ENCODE results near the gene WDPCP. TPM values are rescaled to one million over a fixed set of nuclear protein-coding genes. Genes with fewer than 3 reads are reported as not detected.

Gene WDPCP
- total and polyA plus RNA-seq, 2 experiments from 2014 or later = 8.8 to 20.4 TPM

DNA sequence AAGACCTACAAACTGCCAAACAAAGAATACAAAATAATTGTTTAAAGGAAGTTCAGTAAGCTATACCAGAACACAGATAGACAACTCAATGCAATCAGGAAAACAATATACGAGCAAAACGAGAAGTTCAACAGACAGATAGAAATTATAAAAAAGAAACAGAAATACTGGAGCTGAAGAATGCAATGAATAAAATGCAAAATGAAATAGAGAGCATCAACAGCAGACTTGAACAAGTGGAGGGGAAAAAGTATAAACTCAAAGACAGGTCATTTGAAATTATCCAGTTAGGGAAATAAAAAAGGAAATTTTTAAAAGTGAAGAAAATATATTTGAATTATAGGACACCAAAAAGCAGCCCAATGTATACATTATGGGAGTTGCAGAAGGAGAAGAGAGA is 44.1 kb upstream of the WDPCP start:
- Histone ChIP-seq H3K4me2 (no peak overlapping the region), H3F3A (replicated peaks; ENCODE audit: low read depth) (no peaks in the 10 kb centered on the region), H3K4me1 (ENCODE audit: insufficient read depth) (no peaks in the 10 kb centered on the region), H3K79me2 (replicated peaks; ENCODE audit: insufficient read depth) (no peaks in the 10 kb centered on the region), H3K27me3 (ENCODE audit: insufficient read depth) (no peaks in the 10 kb centered on the region), H4K20me1 (replicated peaks; ENCODE audit: insufficient read depth) (no peaks in the 10 kb centered on the region), H2AFZ (no peak overlapping the region), H3K27ac (ENCODE audit: low read depth) (no peak overlapping the region), H3K36me3 (ENCODE audit: insufficient read depth) (0 out of 2 replicates have a peak, but pooled peaks cover 6% of the 10 kb centered on the region), H3K9me2 (ENCODE audit: insufficient read depth) (no peaks in the 10 kb centered on the region), H3K4me3 (no peak overlapping the region)
- peaks cover 3% of the 10 kb centered on the region for H3K27me3 Mint-ChIP-seq (ENCODE audit: insufficient read depth, low read depth, poor library complexity)
- H3K9me3 Mint-ChIP-seq = peaks cover 37% of the 10 kb centered on the region
- ATAC-seq (no peak), DNase-seq (ENCODE audit: low spot score) (no peak)
- peaks cover 26% of the 10 kb centered on the region for H3K36me3 Mint-ChIP-seq (ENCODE audit: low read depth)
- H3K27ac Mint-ChIP-seq = no peak overlapping the region
- no peaks in the 10 kb centered on the region for H3K4me1 Mint-ChIP-seq
- H3K4me3 Mint-ChIP-seq = no peak overlapping the region
- TF ChIP-seq EZH2phosphoT487 (IDR thresholded peaks at IDR 0.05; ENCODE audit: unreplicated experiment) (no peak), ZNF114 (CRISPR knock-in tag; IDR thresholded peaks at IDR 0.05) (no peak), STAT1 (IDR thresholded peaks at IDR 0.05; ENCODE audit: unreplicated experiment) (no peak), JUNB (IDR thresholded peaks at IDR 0.05; ENCODE audit: unreplicated experiment) (no peak), NANOG (IDR thresholded peaks at IDR 0.05; ENCODE audit: borderline replicate concordance) (no peak), CREB1 (CRISPR knock-in tag; IDR thresholded peaks at IDR 0.05; ENCODE audit: low read depth) (no peak), ZNF331 (CRISPR knock-in tag; IDR thresholded peaks at IDR 0.05; ENCODE audit: low read depth) (no peak), POLR2AphosphoS5 (IDR thresholded peaks at IDR 0.05; ENCODE audit: low read depth) (no peak), EZH2 (IDR thresholded peaks at IDR 0.05; ENCODE audit: low read depth, unreplicated experiment) (no peak)
- TF ChIP-seq, protein P1, sequence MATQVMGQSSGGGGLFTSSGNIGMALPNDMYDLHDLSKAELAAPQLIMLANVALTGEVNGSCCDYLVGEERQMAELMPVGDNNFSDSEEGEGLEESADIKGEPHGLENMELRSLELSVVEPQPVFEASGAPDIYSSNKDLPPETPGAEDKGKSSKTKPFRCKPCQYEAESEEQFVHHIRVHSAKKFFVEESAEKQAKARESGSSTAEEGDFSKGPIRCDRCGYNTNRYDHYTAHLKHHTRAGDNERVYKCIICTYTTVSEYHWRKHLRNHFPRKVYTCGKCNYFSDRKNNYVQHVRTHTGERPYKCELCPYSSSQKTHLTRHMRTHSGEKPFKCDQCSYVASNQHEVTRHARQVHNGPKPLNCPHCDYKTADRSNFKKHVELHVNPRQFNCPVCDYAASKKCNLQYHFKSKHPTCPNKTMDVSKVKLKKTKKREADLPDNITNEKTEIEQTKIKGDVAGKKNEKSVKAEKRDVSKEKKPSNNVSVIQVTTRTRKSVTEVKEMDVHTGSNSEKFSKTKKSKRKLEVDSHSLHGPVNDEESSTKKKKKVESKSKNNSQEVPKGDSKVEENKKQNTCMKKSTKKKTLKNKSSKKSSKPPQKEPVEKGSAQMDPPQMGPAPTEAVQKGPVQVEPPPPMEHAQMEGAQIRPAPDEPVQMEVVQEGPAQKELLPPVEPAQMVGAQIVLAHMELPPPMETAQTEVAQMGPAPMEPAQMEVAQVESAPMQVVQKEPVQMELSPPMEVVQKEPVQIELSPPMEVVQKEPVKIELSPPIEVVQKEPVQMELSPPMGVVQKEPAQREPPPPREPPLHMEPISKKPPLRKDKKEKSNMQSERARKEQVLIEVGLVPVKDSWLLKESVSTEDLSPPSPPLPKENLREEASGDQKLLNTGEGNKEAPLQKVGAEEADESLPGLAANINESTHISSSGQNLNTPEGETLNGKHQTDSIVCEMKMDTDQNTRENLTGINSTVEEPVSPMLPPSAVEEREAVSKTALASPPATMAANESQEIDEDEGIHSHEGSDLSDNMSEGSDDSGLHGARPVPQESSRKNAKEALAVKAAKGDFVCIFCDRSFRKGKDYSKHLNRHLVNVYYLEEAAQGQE (IDR thresholded peaks at IDR 0.05; ENCODE audit: unreplicated experiment) = no peak
- TF ChIP-seq, protein P2, sequence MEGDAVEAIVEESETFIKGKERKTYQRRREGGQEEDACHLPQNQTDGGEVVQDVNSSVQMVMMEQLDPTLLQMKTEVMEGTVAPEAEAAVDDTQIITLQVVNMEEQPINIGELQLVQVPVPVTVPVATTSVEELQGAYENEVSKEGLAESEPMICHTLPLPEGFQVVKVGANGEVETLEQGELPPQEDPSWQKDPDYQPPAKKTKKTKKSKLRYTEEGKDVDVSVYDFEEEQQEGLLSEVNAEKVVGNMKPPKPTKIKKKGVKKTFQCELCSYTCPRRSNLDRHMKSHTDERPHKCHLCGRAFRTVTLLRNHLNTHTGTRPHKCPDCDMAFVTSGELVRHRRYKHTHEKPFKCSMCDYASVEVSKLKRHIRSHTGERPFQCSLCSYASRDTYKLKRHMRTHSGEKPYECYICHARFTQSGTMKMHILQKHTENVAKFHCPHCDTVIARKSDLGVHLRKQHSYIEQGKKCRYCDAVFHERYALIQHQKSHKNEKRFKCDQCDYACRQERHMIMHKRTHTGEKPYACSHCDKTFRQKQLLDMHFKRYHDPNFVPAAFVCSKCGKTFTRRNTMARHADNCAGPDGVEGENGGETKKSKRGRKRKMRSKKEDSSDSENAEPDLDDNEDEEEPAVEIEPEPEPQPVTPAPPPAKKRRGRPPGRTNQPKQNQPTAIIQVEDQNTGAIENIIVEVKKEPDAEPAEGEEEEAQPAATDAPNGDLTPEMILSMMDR (conservative IDR thresholded peaks at IDR 0.05; ENCODE audit: low read depth in 2 of 2) = no peak
- TF ChIP-seq, protein P3, sequence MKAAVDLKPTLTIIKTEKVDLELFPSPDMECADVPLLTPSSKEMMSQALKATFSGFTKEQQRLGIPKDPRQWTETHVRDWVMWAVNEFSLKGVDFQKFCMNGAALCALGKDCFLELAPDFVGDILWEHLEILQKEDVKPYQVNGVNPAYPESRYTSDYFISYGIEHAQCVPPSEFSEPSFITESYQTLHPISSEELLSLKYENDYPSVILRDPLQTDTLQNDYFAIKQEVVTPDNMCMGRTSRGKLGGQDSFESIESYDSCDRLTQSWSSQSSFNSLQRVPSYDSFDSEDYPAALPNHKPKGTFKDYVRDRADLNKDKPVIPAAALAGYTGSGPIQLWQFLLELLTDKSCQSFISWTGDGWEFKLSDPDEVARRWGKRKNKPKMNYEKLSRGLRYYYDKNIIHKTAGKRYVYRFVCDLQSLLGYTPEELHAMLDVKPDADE (IDR thresholded peaks at IDR 0.05) = no peak
- TF ChIP-seq, protein P4, sequence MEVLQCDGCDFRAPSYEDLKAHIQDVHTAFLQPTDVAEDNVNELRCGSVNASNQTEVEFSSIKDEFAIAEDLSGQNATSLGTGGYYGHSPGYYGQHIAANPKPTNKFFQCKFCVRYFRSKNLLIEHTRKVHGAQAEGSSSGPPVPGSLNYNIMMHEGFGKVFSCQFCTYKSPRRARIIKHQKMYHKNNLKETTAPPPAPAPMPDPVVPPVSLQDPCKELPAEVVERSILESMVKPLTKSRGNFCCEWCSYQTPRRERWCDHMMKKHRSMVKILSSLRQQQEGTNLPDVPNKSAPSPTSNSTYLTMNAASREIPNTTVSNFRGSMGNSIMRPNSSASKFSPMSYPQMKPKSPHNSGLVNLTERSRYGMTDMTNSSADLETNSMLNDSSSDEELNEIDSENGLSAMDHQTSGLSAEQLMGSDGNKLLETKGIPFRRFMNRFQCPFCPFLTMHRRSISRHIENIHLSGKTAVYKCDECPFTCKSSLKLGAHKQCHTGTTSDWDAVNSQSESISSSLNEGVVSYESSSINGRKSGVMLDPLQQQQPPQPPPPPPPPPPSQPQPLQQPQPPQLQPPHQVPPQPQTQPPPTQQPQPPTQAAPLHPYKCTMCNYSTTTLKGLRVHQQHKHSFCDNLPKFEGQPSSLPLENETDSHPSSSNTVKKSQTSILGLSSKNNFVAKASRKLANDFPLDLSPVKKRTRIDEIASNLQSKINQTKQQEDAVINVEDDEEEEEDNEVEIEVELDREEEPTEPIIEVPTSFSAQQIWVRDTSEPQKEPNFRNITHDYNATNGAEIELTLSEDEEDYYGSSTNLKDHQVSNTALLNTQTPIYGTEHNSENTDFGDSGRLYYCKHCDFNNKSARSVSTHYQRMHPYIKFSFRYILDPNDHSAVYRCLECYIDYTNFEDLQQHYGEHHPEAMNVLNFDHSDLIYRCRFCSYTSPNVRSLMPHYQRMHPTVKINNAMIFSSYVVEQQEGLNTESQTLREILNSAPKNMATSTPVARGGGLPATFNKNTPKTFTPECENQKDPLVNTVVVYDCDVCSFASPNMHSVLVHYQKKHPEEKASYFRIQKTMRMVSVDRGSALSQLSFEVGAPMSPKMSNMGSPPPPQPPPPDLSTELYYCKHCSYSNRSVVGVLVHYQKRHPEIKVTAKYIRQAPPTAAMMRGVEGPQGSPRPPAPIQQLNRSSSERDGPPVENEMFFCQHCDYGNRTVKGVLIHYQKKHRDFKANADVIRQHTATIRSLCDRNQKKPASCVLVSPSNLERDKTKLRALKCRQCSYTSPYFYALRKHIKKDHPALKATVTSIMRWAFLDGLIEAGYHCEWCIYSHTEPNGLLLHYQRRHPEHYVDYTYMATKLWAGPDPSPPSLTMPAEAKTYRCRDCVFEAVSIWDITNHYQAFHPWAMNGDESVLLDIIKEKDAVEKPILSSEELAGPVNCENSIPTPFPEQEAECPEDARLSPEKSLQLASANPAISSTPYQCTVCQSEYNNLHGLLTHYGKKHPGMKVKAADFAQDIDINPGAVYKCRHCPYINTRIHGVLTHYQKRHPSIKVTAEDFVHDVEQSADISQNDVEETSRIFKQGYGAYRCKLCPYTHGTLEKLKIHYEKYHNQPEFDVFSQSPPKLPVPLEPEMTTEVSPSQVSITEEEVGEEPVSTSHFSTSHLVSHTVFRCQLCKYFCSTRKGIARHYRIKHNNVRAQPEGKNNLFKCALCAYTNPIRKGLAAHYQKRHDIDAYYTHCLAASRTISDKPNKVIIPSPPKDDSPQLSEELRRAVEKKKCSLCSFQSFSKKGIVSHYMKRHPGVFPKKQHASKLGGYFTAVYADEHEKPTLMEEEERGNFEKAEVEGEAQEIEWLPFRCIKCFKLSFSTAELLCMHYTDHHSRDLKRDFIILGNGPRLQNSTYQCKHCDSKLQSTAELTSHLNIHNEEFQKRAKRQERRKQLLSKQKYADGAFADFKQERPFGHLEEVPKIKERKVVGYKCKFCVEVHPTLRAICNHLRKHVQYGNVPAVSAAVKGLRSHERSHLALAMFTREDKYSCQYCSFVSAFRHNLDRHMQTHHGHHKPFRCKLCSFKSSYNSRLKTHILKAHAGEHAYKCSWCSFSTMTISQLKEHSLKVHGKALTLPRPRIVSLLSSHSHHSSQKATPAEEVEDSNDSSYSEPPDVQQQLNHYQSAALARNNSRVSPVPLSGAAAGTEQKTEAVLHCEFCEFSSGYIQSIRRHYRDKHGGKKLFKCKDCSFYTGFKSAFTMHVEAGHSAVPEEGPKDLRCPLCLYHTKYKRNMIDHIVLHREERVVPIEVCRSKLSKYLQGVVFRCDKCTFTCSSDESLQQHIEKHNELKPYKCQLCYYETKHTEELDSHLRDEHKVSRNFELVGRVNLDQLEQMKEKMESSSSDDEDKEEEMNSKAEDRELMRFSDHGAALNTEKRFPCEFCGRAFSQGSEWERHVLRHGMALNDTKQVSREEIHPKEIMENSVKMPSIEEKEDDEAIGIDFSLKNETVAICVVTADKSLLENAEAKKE (CRISPR knock-in tag; IDR thresholded peaks at IDR 0.05) = no peak
